Activated CD8-positive, alpha-beta T cell treated with anti-CD3 and anti-CD28 coated beads for 36 hours (primary cell): ENCODE data around the gene DOCK3. TPM values are rescaled to one million over a fixed set of nuclear protein-coding genes. Genes with fewer than 3 reads are reported as not detected.

Experiments
- ATAC-seq: fragments of 200-7000 bp; cut with Tn5 transposase; one replicate; pipeline ENCODE4 v1.10.0; 2021; ENCODE audit warnings: mild to moderate bottlenecking, moderate library complexity
- CTCF ChIA-PET: fragments of 350-600 bp; sonication (Branson Sonifier 250); formaldehyde crosslinking; loops from one replicate; lab custom pipeline; 2021; ENCODE audit warnings: antibody characterized with exemption; lab: Charles Lee
- POLR2A ChIA-PET: fragments of 350-600 bp; sonication (Branson Sonifier 250); formaldehyde crosslinking; loops from one replicate; lab custom pipeline; 2021; ENCODE audit warnings: antibody characterized with exemption; lab: Charles Lee
- DNase-seq: peaks from one replicate; pipeline ENCODE4 v3.0.0-alpha.2; 2020
- H3K27ac Mint-ChIP-seq: one replicate; pipeline ENCODE4 v1.8.0; 2021; ENCODE audit warnings: mild to moderate bottlenecking, mixed read lengths
- H3K27me3 Mint-ChIP-seq: one replicate; pipeline ENCODE4 v1.8.0; 2021; ENCODE audit warnings: mixed read lengths
- H3K36me3 Mint-ChIP-seq: one replicate; pipeline ENCODE4 v1.8.0; 2021; ENCODE audit warnings: low read depth, mixed read lengths
- H3K4me1 Mint-ChIP-seq: one replicate; pipeline ENCODE4 v1.8.0; 2021; ENCODE audit warnings: low read depth, mixed read lengths
- H3K4me3 Mint-ChIP-seq: one replicate; pipeline ENCODE4 v1.8.0; 2021; ENCODE audit warnings: mild to moderate bottlenecking, moderate library complexity, mixed read lengths
- H3K9me3 Mint-ChIP-seq: one replicate; pipeline ENCODE4 v1.8.0; 2021; ENCODE audit warnings: mixed read lengths
- CTCF ChIP-seq: fragments of 200-600 bp; IDR thresholded peaks from one replicate; pipeline ENCODE4 v1.8.0; 2022; ENCODE audit warnings: antibody characterized with exemption, mild to moderate bottlenecking
- intact Hi-C: fragments of 100-400 bp; cut with micrococcal nuclease; formaldehyde crosslinking; loops from one replicate; pipeline ENCODE4 v1.10.0; 2022
- total RNA-seq, 2 experiments: library from RNA; stranded (reverse); gene quantifications; one replicate each; pipeline ENCODE4 v1.2.3, GENCODE V29; 2021

DOCK3 gene
- total RNA-seq, 2 experiments from 2014 or later = 3.6 to 4.2 TPM

DNA sequence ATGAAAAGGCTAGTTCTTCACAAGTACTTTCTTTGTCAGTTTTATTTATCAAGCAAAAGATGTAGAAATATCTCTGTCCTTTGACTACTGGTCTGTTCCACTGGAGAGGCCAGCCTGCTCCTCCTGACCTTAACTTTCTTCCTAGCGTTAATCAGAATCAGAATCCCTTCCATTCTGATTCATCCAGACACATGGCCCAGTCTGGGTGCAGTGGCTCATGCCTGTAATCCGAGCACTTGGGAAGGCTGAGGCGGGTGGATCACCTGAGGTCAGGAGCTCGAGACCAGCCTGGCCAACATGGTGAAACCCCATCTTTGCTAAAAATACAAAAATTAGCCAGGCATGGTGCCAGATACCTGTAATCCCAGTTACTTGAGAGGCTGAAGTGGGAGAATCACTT is 678.4 kb downstream of the DOCK3 start:
- ATAC-seq (no peak), DNase-seq (no peak)
- ChIA-PET POLR2A (no interaction called here), CTCF (no interaction called here)
- no peaks in the 10 kb centered on the region for H3K27me3 Mint-ChIP-seq
- no peaks in the 10 kb centered on the region for H3K9me3 Mint-ChIP-seq
- no peak for TF ChIP-seq CTCF
- intact Hi-C loops = no loop called here
- no peaks in the 10 kb centered on the region for H3K36me3 Mint-ChIP-seq
- H3K4me1 Mint-ChIP-seq = peaks cover 4% of the 10 kb centered on the region
- no peak overlapping the region for H3K27ac Mint-ChIP-seq
- no peak overlapping the region for H3K4me3 Mint-ChIP-seq

GRCh38 chr3:51353691-51354090 is 679.0 kb downstream of the DOCK3 start:
- H3K9me3 Mint-ChIP-seq = no peaks in the 10 kb centered on the region
- ChIA-PET CTCF (no interaction called here), POLR2A (no interaction called here)
- no peaks in the 10 kb centered on the region for H3K36me3 Mint-ChIP-seq
- TF ChIP-seq CTCF = no peak
- H3K4me1 Mint-ChIP-seq = peaks cover 4% of the 10 kb centered on the region
- H3K4me3 Mint-ChIP-seq = no peak overlapping the region
- intact Hi-C loops = no loop called here
- DNase-seq (peak; percentile 11), ATAC-seq (peak; percentile 30)
- no peak overlapping the region for H3K27ac Mint-ChIP-seq
- H3K27me3 Mint-ChIP-seq = no peaks in the 10 kb centered on the region

DNA sequence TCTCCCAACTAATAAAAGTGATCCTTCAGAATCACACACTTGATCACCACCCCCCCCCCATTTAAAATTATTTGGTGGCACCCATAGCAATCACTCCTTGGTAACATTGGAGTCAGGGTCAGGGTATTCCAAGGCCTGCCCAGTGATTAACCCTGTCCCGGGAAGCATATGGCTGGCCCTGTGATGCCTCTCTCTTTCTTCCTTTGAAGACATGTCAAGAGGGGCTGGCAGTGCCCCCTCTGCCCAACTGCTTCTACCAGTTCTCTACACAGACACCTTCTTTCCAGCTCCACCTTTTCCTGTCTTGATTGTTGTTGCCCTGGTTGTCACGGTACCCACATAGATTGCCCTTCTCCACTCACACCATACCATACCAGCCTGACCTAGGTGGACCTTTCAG is 679.4 kb downstream of the DOCK3 start:
- peaks cover 4% of the 10 kb centered on the region for H3K4me1 Mint-ChIP-seq
- H3K27ac Mint-ChIP-seq = no peak overlapping the region
- ATAC-seq (no peak), DNase-seq (no peak)
- H3K27me3 Mint-ChIP-seq = no peaks in the 10 kb centered on the region
- CTCF ChIA-PET = no interaction called here
- no peak for TF ChIP-seq CTCF
- intact Hi-C loops = no loop called here
- H3K4me3 Mint-ChIP-seq = no peak overlapping the region
- no peaks in the 10 kb centered on the region for H3K36me3 Mint-ChIP-seq
- POLR2A ChIA-PET = no interaction called here
- no peaks in the 10 kb centered on the region for H3K9me3 Mint-ChIP-seq

- CTCF ChIA-PET = interaction anchor here (1.8 kb wide), 1 partner anchor 14 kb away, joined by 10 read pairs; no protein-coding TSS in a partner anchor
- intact Hi-C loops = no loop called here
- TF ChIP-seq CTCF = no peak
- peaks cover 4% of the 10 kb centered on the region for H3K4me1 Mint-ChIP-seq
- no peaks in the 10 kb centered on the region for H3K36me3 Mint-ChIP-seq
- no peaks in the 10 kb centered on the region for H3K27me3 Mint-ChIP-seq
- H3K27ac Mint-ChIP-seq = no peak overlapping the region
- no peak overlapping the region for H3K4me3 Mint-ChIP-seq
- ATAC-seq (no peak), DNase-seq (no peak)
- no peaks in the 10 kb centered on the region for H3K9me3 Mint-ChIP-seq
- POLR2A ChIA-PET = interaction anchor here (0.5 kb wide), 1 partner anchor 611 kb away, joined by 3 read pairs; no protein-coding TSS in a partner anchor
These were observed 680.2 kb downstream of the DOCK3 start for GRCh38 chr3:51354731-51355615.

- CTCF ChIA-PET = interaction anchor here (1.8 kb wide), 1 partner anchor 13 kb away, joined by 10 read pairs; no protein-coding TSS in a partner anchor
These were observed 681.3 kb downstream of the DOCK3 start for GRCh38 chr3:51355891-51356578.

More at GRCh38 chr3:51355891-51356578, 681.3 kb downstream of the DOCK3 start:
- Mint-ChIP-seq H3K27ac (no peak overlapping the region), H3K4me3 (no peak overlapping the region), H3K9me3 (no peaks in the 10 kb centered on the region), H3K27me3 (no peaks in the 10 kb centered on the region), H3K36me3 (no peaks in the 10 kb centered on the region), H3K4me1 (peaks cover 4% of the 10 kb centered on the region)
- intact Hi-C loops = no loop called here
- no peak for DNase-seq
- POLR2A ChIA-PET = no interaction called here
- no peak for ATAC-seq
- TF ChIP-seq CTCF = no peak
